Ectodermal cell (in vitro differentiated cells): ENCODE results near the gene UIMC1.

Source experiments
- H3K27ac ChIP-seq: 2 replicates; pipeline ENCODE4 v1.7.0; 2013; ENCODE audit warnings: mild to moderate bottlenecking, low read depth, low read length; ENCODE audit not compliant: insufficient read depth, poor library complexity, severe bottlenecking
- H3K27me3 ChIP-seq: 2 replicates; pipeline ENCODE4 v1.7.0; 2013; ENCODE audit warnings: mild to moderate bottlenecking, low read length; ENCODE audit not compliant: insufficient read depth, control insufficient read depth, poor library complexity, severe bottlenecking
- H3K36me3 ChIP-seq: one replicate; pipeline ENCODE4 v1.7.0; 2013; ENCODE audit warnings: low read length; ENCODE audit not compliant: control insufficient read depth, insufficient read depth
- H3K4me1 ChIP-seq: one replicate; pipeline ENCODE4 v1.7.0; 2013; ENCODE audit warnings: low read length; ENCODE audit not compliant: control insufficient read depth, insufficient read depth
- H3K4me3 ChIP-seq: 2 replicates; pipeline ENCODE4 v1.7.0; 2013; ENCODE audit warnings: low read depth, low read length, control low read depth; ENCODE audit not compliant: insufficient read depth
- H3K9me3 ChIP-seq: 2 replicates; pipeline ENCODE4 v1.7.0; 2013; ENCODE audit warnings: mild to moderate bottlenecking, low read length, moderate library complexity; ENCODE audit not compliant: control insufficient read depth
- WGBS, 2 experiments: methylation state at CpG; one replicate each; pipeline ENCODE4 v1.1.7; 2013; ENCODE audit warnings: missing lambda C conversion rate in 2 of 2; 5-methylcytosine and 5-hydroxymethylcytosine counted together

Gene UIMC1

DNA sequence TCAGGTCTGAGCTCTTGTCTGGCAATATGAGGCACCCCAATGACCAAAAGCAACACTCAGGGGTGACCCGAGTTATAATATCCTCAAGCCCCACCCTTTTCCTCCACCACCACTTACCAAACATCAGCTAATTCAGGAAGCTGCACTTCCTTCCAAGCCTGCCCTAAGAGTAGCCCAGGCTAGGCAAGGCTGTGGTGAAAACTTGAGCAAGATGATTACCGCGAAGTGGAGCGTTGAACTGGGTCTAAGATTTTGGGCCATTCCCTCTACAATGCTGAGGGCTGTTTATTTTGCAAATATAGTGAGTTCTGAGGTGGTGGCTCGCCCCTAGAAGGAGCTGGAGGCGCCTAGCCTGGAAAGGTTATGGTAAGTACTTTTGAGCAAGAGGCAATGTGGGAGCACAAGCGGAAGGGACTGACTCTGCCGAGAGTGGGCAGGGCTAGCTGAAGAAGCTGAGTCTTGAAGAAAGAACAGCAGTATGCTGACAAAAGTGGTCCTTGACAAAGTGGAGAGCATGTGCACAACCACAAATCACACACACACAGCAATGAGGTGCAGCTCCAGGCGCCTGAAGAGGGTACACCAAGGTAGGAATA lies 107.2 kb downstream of the UIMC1 start, which contains the start of gene HK3:
HK3 (minus strand) TSS at position 51 of the 596 bp plus-strand sequence. CDS start 3,187 bp downstream, outside the sequence.
- WGBS, 2 experiments: 90 to 92% methylated on average over 9 of the region's 9 CpGs
- no peaks in the 10 kb centered on the region for H3K9me3 ChIP-seq
- no peaks in the 10 kb centered on the region for H3K4me1 ChIP-seq
- peaks cover 7% of the 10 kb centered on the region for H3K36me3 ChIP-seq
- H3K4me3 ChIP-seq: no peak within 1 kb of the TSS
- H3K27me3 ChIP-seq: no peaks in the 10 kb centered on the region
- no peak within 1 kb of the TSS for H3K27ac ChIP-seq

DNA sequence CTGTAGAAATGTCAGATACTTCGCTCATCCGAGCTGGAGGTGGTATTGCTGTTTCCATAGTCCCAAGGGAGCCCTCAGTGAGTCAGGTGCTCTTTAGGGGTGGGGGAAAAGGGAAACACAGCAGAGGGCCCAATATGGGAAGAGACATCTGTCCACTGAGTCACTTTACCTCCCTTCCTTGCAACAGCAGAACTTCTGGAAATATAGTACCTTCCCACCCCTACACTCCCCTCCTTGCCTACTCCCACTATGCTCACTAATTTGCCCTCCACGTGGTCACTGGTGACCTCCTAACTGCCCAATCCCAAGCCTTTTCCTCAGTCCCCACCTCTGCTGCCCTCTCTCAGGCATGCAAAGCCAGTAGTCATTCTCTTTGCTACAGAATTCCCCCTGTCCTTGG lies 109.3 kb downstream of the UIMC1 start:
- no peaks in the 10 kb centered on the region for H3K9me3 ChIP-seq
- no peak overlapping the region for H3K4me3 ChIP-seq
- H3K4me1 ChIP-seq: no peaks in the 10 kb centered on the region
- H3K27me3 ChIP-seq: no peaks in the 10 kb centered on the region
- 75 to 77% methylated on average over 3 of the region's 3 CpGs for WGBS, 2 experiments
- H3K36me3 ChIP-seq: no peaks in the 10 kb centered on the region
- H3K27ac ChIP-seq: no peak overlapping the region

GRCh38 chr5:176895831-176896230 lies 110.7 kb downstream of the UIMC1 start:
- 89 to 90% methylated on average over 4 of the region's 4 CpGs for WGBS, 2 experiments
- Histone ChIP-seq H3K27me3 (no peaks in the 10 kb centered on the region), H3K36me3 (no peaks in the 10 kb centered on the region), H3K4me1 (no peaks in the 10 kb centered on the region), H3K4me3 (no peak overlapping the region), H3K27ac (no peak overlapping the region), H3K9me3 (no peaks in the 10 kb centered on the region)

- WGBS, 2 experiments: 93 to 95% methylated on average over 6 of the region's 6 CpGs
- H3K4me1 ChIP-seq: no peaks in the 10 kb centered on the region
- no peaks in the 10 kb centered on the region for H3K9me3 ChIP-seq
- H3K36me3 ChIP-seq: no peaks in the 10 kb centered on the region
- H3K27me3 ChIP-seq: no peaks in the 10 kb centered on the region
- no peak overlapping the region for H3K27ac ChIP-seq
- no peak overlapping the region for H3K4me3 ChIP-seq
These were observed 112.3 kb downstream of the UIMC1 start for GRCh38 chr5:176894298-176894697.

DNA sequence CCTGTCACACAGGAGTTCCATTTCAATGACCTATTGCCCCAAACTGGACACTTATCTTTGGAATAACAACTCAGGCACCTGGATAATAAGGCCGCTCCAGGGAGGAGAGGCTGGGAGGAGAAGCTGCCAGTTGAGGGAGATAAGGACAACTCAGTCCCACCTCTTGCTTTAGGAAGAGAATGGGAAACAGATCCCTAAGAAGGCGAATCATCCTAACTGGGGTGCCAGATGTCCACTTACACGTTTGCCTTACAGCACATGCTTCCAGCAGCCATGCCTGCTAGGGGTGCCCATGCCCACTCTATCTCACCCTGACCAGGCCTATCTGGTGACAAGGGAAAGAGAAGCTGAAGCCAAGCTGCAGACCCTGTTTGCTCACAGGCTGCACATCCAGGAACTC lies 113.9 kb downstream of the UIMC1 start:
- H3K4me3 ChIP-seq: no peak overlapping the region
- no peaks in the 10 kb centered on the region for H3K36me3 ChIP-seq
- WGBS, 2 experiments: 86 to 90% methylated on average over 3 of the region's 3 CpGs
- no peak overlapping the region for H3K27ac ChIP-seq
- H3K4me1 ChIP-seq: no peaks in the 10 kb centered on the region
- no peaks in the 10 kb centered on the region for H3K9me3 ChIP-seq
- no peaks in the 10 kb centered on the region for H3K27me3 ChIP-seq

DNA sequence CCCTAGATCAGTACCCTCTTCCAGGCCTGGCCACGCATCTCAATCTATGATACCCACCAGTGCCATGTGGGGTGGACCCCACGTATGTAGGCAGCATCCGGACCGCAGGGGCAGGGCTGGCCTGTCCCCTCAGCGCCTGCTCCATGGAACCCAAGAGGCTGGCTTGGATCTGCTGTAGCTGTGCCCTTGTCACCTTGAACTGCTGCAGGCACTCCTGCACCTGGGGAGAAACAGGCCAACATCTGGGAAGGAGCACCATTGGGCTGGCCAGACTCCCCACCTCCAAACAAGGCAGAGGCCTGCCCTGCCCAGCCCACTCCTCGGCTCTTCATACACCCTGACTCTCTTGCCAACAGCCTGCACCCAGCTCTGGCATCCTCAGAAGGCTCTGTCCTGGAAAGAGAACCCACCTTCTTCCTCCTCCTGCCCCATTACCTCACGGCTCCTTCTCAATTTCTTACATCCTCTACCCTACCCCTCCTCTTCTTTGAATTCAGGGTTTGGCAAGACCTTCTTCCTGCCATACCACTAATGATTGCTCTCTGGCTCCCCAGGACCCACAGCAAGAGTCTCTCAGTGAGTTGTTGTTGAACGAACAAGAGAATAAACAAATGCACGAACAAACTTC lies 115.1 kb downstream of the UIMC1 start:
- H3K27ac ChIP-seq: no peak overlapping the region
- no peak overlapping the region for H3K4me3 ChIP-seq
- H3K9me3 ChIP-seq: no peaks in the 10 kb centered on the region
- no peaks in the 10 kb centered on the region for H3K4me1 ChIP-seq
- H3K36me3 ChIP-seq: no peaks in the 10 kb centered on the region
- WGBS, 2 experiments: 91 to 93% methylated on average over 9 of the region's 9 CpGs
- no peaks in the 10 kb centered on the region for H3K27me3 ChIP-seq

- H3K27me3 ChIP-seq: no peaks in the 10 kb centered on the region
- H3K4me3 ChIP-seq: no peak overlapping the region
- no peaks in the 10 kb centered on the region for H3K9me3 ChIP-seq
- H3K27ac ChIP-seq: no peak overlapping the region
- no peaks in the 10 kb centered on the region for H3K4me1 ChIP-seq
- H3K36me3 ChIP-seq: no peaks in the 10 kb centered on the region
- WGBS, 2 experiments: 90 to 91% methylated on average over 9 of the region's 9 CpGs
These were observed 115.9 kb downstream of the UIMC1 start for GRCh38 chr5:176890455-176891330.

- Histone ChIP-seq H3K9me3 (no peaks in the 10 kb centered on the region), H3K27ac (no peak overlapping the region), H3K4me1 (peaks cover 4% of the 10 kb centered on the region), H3K4me3 (no peak overlapping the region), H3K36me3 (no peaks in the 10 kb centered on the region), H3K27me3 (no peaks in the 10 kb centered on the region)
- WGBS, 2 experiments: 95 to 96% methylated on average over 24 of the region's 24 CpGs
These were observed 117.0 kb downstream of the UIMC1 start for GRCh38 chr5:176889321-176890280.

- Histone ChIP-seq H3K27me3 (no peaks in the 10 kb centered on the region), H3K4me3 (no peak overlapping the region), H3K4me1 (peaks cover 9% of the 10 kb centered on the region), H3K36me3 (no peaks in the 10 kb centered on the region), H3K9me3 (no peaks in the 10 kb centered on the region), H3K27ac (no peak overlapping the region)
- WGBS, 2 experiments: 93 to 100% methylated on average over 1 of the region's 1 CpG
These were observed 117.8 kb downstream of the UIMC1 start for GRCh38 chr5:176888865-176889165.
